GM23338 (cell line): Measurements from ENCODE around the gene S100A16.

Source experiments
- CTCF ChIP-seq, 2 experiments: fragments of 200-600 bp in 1 of 2; sonication (generic) in 1 of 2; conservative IDR thresholded peaks; 2 replicates each; pipeline versions ENCODE4 v1.5.1 to v1.6.1; 2016 to 2017; ENCODE audit warnings: antibody characterized with exemption in 2 of 2, low read depth in 2 of 2, mild to moderate bottlenecking in 2 of 2, moderate library complexity in 1 of 2
- EZH2 ChIP-seq: fragments of 200-600 bp; sonication (generic); IDR thresholded peaks from one replicate; pipeline ENCODE4 v1.8.0; 2017; ENCODE audit warnings: antibody characterized with exemption, mild to moderate bottlenecking, low read depth; ENCODE audit not compliant: unreplicated experiment
- EZH2phosphoT487 ChIP-seq: fragments of 200-600 bp; sonication (generic); IDR thresholded peaks from one replicate; pipeline ENCODE4 v1.8.1; 2018; ENCODE audit warnings: antibody characterized with exemption; ENCODE audit not compliant: unreplicated experiment
- JUNB ChIP-seq: IDR thresholded peaks from one replicate; pipeline ENCODE4 v1.6.1; 2016; ENCODE audit warnings: antibody characterized with exemption; ENCODE audit not compliant: unreplicated experiment
- POLR2AphosphoS5 ChIP-seq: IDR thresholded peaks from 2 replicates; pipeline ENCODE4 v1.6.1; 2016; ENCODE audit warnings: antibody characterized with exemption, low read depth
- ZNF331 ChIP-seq: fragments of 250-450 bp; sonication (Bioruptor Pico); IDR thresholded peaks from 2 replicates; pipeline ENCODE4 v1.5.0; 2020; ENCODE audit warnings: low read depth, mild to moderate bottlenecking, moderate library complexity

GRCh38 chr1:153611356-153611755 is 1.6 kb downstream of the S100A16 start:
- TF ChIP-seq CTCF (conservative IDR thresholded peaks at IDR 0.05; ENCODE audit: low read depth in 2 of 2) (no peak), EZH2phosphoT487 (no peak), POLR2AphosphoS5 (no peak), ZNF331 (CRISPR knock-in tag) (no peak), EZH2 (no peak), JUNB (no peak)
